DMS 273 (cell line): ENCODE data around the gene ADGRG2.

ENCODE experiments used
- DNase-seq: peaks from one replicate; lab custom pipeline; 2025; ENCODE audit not compliant: unreplicated experiment; lab: John Stamatoyannopoulos, UW

The ADGRG2 gene, protein sequence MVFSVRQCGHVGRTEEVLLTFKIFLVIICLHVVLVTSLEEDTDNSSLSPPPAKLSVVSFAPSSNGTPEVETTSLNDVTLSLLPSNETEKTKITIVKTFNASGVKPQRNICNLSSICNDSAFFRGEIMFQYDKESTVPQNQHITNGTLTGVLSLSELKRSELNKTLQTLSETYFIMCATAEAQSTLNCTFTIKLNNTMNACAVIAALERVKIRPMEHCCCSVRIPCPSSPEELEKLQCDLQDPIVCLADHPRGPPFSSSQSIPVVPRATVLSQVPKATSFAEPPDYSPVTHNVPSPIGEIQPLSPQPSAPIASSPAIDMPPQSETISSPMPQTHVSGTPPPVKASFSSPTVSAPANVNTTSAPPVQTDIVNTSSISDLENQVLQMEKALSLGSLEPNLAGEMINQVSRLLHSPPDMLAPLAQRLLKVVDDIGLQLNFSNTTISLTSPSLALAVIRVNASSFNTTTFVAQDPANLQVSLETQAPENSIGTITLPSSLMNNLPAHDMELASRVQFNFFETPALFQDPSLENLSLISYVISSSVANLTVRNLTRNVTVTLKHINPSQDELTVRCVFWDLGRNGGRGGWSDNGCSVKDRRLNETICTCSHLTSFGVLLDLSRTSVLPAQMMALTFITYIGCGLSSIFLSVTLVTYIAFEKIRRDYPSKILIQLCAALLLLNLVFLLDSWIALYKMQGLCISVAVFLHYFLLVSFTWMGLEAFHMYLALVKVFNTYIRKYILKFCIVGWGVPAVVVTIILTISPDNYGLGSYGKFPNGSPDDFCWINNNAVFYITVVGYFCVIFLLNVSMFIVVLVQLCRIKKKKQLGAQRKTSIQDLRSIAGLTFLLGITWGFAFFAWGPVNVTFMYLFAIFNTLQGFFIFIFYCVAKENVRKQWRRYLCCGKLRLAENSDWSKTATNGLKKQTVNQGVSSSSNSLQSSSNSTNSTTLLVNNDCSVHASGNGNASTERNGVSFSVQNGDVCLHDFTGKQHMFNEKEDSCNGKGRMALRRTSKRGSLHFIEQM

DNA sequence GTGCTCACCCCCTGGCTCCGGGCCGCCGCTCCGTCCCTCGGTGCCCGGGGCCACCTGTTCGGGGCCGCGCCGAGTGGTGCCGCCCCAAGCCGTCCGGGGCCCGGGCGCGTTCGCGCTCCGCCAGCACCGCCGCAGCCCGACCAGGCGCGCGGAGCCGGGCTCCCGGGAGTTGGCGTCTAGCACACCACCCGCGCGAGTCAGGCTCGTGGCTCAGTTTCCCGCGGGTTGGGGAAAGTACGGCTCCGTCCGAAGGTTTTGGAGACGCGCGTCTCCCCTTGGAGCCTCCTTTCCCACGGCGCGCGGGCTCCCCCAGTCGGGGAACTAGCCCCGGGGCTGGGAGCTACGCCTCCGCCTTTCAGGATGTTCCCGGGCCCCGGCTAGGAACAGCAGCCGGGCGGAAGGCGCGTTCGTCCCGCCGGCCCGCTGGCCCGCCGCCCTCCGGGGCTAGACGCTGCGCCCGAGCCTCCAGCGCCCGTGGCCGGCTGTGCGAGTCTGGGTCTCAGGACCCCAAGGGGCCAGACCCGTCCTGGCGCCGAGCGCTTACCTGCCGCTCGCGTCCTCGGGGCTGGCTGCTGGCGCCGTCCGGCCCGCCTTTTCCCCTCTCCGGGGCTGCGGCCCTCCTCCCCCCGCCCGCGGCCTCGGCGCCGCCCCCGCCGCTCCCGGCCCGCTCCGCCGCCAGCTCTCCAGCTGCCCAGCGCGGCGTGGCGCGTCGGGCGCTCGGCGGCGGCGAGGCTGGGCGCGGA, at the start of gene ADGRG2:
ADGRG2 (minus strand) TSS at position 571 of the 743 bp plus-strand sequence. CDS start 53,634 bp downstream, outside the sequence.
- DNase-seq: peak; percentile 65

DNA sequence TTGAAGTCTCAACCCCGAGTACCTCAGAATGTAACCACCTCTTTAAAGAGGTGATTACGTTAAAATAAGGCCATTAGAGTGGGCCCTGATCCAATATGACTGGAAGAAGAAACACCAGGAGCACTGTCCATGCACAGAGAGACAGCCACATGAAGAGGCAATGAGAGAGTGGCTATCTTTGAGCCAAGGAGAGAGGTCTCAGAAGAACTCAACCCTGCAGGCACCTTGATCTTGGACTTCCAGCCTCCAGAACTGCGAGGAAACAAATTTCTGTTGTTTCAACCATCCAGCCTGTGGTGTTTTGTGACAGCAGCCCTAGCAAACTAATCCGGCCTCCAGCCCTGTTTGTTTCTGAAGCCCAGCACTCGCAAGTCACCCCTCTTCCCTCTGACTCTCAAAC, 46.3 kb upstream of the ADGRG2 start:
- no peak for DNase-seq

DNA sequence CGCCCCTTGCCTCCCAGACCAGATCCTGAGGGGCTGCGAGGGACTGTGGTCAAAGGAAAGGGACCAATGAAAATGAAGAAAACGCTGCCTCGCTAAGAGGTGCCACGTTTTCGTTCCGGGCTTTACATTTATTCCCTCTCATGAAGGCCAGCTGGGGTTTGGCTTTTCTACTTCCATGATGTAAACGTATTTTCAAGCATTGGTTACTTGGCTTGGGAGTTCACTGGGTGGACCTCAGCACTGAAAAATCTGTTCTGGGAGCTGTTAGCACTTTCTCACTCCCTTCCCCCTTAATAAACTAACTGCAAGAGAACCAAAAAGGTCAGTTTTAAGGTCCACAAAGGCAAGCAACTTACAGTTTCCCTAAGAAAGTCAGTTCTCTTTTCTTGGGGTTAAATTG, 40.6 kb upstream of the ADGRG2 start:
- no peak for DNase-seq

- peak; percentile 14 for DNase-seq
Measured at GRCh38 chrX:19156186-19156585, 33.9 kb upstream of the ADGRG2 start.

DNA sequence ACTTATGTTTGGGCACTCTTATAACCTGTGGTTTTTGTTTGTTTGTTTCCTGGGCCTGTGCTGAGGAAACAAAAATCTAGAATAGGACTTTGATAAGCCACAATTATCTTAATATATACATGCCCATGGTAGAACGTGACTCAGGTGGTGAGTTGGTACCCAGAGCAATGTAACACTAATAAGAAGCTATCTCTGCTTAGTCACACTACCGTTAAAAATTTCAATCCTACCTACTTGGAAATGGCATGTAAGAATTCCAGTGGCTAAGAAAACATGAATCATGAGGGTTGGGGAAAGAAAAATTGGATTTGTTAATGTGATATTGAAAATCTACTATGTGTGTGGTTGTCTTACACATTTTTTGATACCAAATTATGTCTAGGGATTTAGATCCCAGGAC, 30.5 kb upstream of the ADGRG2 start:
- no peak for DNase-seq

- DNase-seq: no peak
Measured at GRCh38 chrX:19137067-19137466, 14.8 kb upstream of the ADGRG2 start.

- DNase-seq: no peak
Measured at GRCh38 chrX:19133784-19134183, 11.5 kb upstream of the ADGRG2 start.

GRCh38 chrX:19133231-19133630, 11.0 kb upstream of the ADGRG2 start:
- no peak for DNase-seq

DNA sequence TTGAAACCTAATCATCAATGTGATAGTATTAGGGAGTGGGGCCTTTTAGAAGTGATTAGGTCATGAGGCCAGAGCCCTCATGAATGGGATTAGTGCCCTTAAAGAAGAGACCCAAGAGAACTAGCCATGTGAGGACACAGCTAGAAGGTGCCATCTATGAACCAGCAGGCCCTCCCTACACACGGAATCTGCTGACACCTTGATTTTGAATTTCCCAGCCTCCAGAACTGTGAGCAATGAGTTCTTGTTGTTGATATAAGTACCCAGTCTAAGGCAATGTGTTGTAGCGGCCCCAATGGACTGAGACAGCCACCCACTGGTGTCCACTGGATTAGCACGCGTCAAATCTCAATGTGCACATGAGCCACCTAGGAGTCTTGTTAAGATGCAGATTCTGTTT, 8.4 kb upstream of the ADGRG2 start:
- DNase-seq: no peak

GRCh38 chrX:19129694-19130093, 7.4 kb upstream of the ADGRG2 start:
- no peak for DNase-seq

DNA sequence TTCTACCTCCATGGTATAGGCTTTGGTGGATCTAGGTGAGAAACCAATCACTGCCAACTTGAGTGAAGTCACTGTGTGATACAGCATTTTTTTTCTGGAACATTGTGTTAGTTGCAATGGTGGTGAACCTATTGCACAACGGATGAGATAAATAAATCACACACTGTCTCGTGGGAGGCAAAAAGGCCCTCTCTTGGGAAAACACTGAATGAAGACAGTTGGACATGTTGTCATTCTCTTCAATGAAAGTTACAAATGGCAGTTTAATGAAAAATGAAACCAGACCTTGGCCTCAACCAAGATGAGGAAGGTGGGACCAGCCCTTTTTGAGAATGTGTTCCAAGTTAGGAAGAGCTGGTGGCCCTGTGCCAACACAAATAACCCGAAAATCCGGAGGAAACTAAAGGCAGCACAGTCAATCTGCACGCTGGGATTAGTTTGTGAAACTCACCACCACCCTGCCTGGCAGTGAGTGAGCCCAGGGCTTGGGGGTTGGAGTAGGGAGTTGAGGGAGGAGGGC, 5.4 kb upstream of the ADGRG2 start:
- DNase-seq: peak; percentile 8

GRCh38 chrX:19122641-19123009, 357 bp upstream of the ADGRG2 start:
- DNase-seq: no peak

DNA sequence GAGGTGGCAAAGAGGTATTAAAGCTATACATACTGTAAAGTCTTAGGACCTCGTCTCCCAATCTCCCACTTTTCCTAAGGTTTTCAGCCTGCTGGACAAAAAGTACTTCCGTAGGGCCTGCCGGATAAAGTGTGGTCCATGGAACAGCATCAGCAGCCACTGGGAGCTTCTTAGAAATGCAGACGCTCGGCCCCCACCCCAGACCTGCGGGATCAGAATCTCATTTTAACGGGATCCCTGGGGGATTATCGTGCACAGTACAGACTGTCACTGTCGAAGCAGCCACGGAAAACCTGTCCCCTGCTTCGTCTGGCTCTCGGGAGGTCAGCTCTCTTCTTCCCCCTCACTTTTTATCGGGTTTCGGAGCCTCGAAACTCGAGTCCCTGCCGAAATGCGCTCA, 802 bp downstream of the ADGRG2 start:
- peak; percentile 23 for DNase-seq

GRCh38 chrX:19110642-19111041, 11.6 kb downstream of the ADGRG2 start:
- DNase-seq: no peak

GRCh38 chrX:19107035-19107434, 15.2 kb downstream of the ADGRG2 start:
- no peak for DNase-seq

- no peak for DNase-seq
Measured at GRCh38 chrX:19100586-19100985, 21.7 kb downstream of the ADGRG2 start.

DNA sequence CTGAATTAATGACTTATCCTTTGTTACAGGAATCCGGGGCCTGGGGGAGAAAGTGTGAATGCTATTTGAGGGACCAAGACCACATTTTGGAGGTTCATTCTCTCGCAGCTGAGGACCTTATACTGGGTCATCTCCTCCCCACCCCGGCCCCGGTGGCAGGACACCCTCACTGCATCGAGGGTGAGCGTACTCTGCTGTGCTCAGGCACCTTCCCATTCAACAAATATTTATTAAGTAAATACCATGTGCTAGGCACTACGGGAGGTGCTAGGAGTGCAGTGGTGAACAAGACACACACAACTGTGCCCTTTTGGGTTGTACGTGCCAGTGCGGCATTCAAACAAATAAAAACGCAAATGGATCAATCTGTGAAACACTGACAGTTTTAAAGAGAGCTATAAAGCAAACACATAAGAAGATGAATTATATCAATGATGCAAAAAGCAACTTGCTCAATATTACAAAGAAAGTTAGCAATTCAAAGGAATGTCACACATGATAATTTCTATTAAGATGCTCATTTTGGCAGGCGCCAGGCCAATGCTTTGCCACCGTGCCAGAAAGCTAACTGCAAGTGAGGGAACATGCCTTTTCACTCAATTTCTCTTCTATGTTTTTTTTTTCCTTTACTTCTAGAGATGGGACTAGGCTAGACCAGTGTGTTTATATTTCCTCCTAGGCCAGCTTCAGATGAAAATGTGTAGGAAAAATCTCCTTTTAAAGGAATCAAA, 24.6 kb downstream of the ADGRG2 start:
- DNase-seq: no peak

- DNase-seq: no peak
Measured at GRCh38 chrX:19096586-19096985, 25.7 kb downstream of the ADGRG2 start.

DNA sequence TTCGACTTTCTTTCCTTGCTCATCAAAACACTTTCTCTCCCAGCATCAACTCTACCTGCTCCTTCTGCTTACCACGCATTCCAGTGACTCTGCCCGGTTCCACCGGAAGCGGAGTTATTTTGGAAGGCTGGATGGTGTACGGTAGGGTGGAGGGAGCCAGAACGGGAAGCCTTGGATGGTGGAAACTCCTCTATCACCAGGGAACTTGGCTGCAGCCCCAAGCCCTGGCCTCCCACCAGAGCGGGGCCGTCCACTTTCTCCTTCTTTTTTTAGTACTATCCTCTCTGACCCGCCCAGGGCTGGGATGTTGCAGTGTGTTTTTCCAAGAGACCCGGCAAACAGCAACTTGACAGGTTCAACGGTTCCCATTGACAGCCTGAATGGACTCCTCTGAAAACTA, 27.6 kb downstream of the ADGRG2 start:
- no peak for DNase-seq

- DNase-seq: no peak
Measured at GRCh38 chrX:19091596-19091995, 30.7 kb downstream of the ADGRG2 start.
